Parathyroid adenoma (tissue), 2 donors: Measurements from ENCODE around the gene SH3BP4.

ENCODE experiments used
- H2AFZ ChIP-seq: fragments of 300-600 bp; sonication (generic); one replicate; pipeline ENCODE4 v1.7.0; 2017; ENCODE audit warnings: antibody characterized with exemption, mild to moderate bottlenecking
- H3K27ac ChIP-seq: fragments of 300-600 bp; sonication (generic); one replicate; pipeline ENCODE4 v1.7.0; 2017
- H3K27me3 ChIP-seq: fragments of 300-600 bp; sonication (generic); one replicate; pipeline ENCODE4 v1.7.0; 2017; ENCODE audit warnings: low read length; ENCODE audit not compliant: control insufficient read depth, insufficient read depth
- H3K36me3 ChIP-seq: fragments of 300-600 bp; sonication (generic); one replicate; pipeline ENCODE4 v1.7.0; 2017; ENCODE audit warnings: low read length; ENCODE audit not compliant: control insufficient read depth, insufficient read depth
- H3K4me1 ChIP-seq: fragments of 300-600 bp; sonication (generic); one replicate; pipeline ENCODE4 v1.7.0; 2017; ENCODE audit warnings: control low read depth
- H3K4me2 ChIP-seq: fragments of 300-600 bp; sonication (generic); one replicate; pipeline ENCODE4 v1.7.0; 2017; ENCODE audit warnings: low read length
- H3K4me3 ChIP-seq: fragments of 300-600 bp; sonication (generic); one replicate; pipeline ENCODE4 v1.7.0; 2017; ENCODE audit warnings: low read depth, low read length
- H3K79me2 ChIP-seq: fragments of 300-600 bp; sonication (generic); one replicate; pipeline ENCODE4 v1.7.0; 2017; ENCODE audit warnings: control low read depth
- H3K9ac ChIP-seq: fragments of 300-600 bp; sonication (generic); one replicate; pipeline ENCODE4 v1.7.0; 2017; ENCODE audit warnings: mild to moderate bottlenecking
- H3K9me3 ChIP-seq: fragments of 300-600 bp; sonication (generic); one replicate; pipeline ENCODE4 v1.7.0; 2017; ENCODE audit warnings: low read length; ENCODE audit not compliant: control insufficient read depth
- CTCF ChIP-seq: fragments of 300-600 bp; sonication (generic); IDR thresholded peaks from one replicate; pipeline ENCODE4 v1.7.0; 2017; ENCODE audit warnings: antibody characterized with exemption, mild to moderate bottlenecking
- donor health status: primary hyperparathyroidism.

SH3BP4 gene

GRCh38 chr2:235085476-235085875 is 133.7 kb downstream of the SH3BP4 start:
- no peaks in the 10 kb centered on the region for H3K9me3 ChIP-seq
- H3K27ac ChIP-seq: no peak overlapping the region
- H3K9ac ChIP-seq: no peak overlapping the region
- no peak overlapping the region for H3K4me2 ChIP-seq
- H3K4me1 ChIP-seq: no peaks in the 10 kb centered on the region
- no peak overlapping the region for H3K4me3 ChIP-seq
- TF ChIP-seq CTCF: no peak
- no peaks in the 10 kb centered on the region for H3K27me3 ChIP-seq
- H3K79me2 ChIP-seq: no peaks in the 10 kb centered on the region
- H2AFZ ChIP-seq: no peak overlapping the region
- H3K36me3 ChIP-seq: no peaks in the 10 kb centered on the region

GRCh38 chr2:235086481-235087184 is 134.8 kb downstream of the SH3BP4 start:
- H3K36me3 ChIP-seq: no peaks in the 10 kb centered on the region
- TF ChIP-seq CTCF: no peak

GRCh38 chr2:235087832-235088495 is 136.1 kb downstream of the SH3BP4 start:
- no peaks in the 10 kb centered on the region for H3K4me1 ChIP-seq
- no peak overlapping the region for H3K27ac ChIP-seq
- no peak for TF ChIP-seq CTCF
- H3K79me2 ChIP-seq: no peaks in the 10 kb centered on the region
- no peaks in the 10 kb centered on the region for H3K36me3 ChIP-seq
- peak overlapping the region; percentile 22 for H2AFZ ChIP-seq
- no peak overlapping the region for H3K4me2 ChIP-seq
- H3K9me3 ChIP-seq: no peaks in the 10 kb centered on the region
- H3K4me3 ChIP-seq: no peak overlapping the region
- H3K27me3 ChIP-seq: no peaks in the 10 kb centered on the region
- H3K9ac ChIP-seq: no peak overlapping the region

More at GRCh38 chr2:235086481-235087184, 134.8 kb downstream of the SH3BP4 start:
- H3K27ac ChIP-seq: no peak overlapping the region
- no peak overlapping the region for H3K9ac ChIP-seq
- H3K4me1 ChIP-seq: no peaks in the 10 kb centered on the region
- no peak overlapping the region for H2AFZ ChIP-seq
- no peaks in the 10 kb centered on the region for H3K79me2 ChIP-seq
- H3K4me3 ChIP-seq: no peak overlapping the region
- H3K27me3 ChIP-seq: no peaks in the 10 kb centered on the region
- no peak overlapping the region for H3K4me2 ChIP-seq
- no peaks in the 10 kb centered on the region for H3K9me3 ChIP-seq

GRCh38 chr2:235088496-235088921 is 136.7 kb downstream of the SH3BP4 start:
- Histone ChIP-seq H3K27me3 (no peaks in the 10 kb centered on the region), H3K9me3 (no peaks in the 10 kb centered on the region), H3K9ac (no peak overlapping the region), H3K4me2 (no peak overlapping the region), H3K27ac (no peak overlapping the region), H2AFZ (no peak overlapping the region), H3K4me3 (no peak overlapping the region), H3K36me3 (no peaks in the 10 kb centered on the region), H3K79me2 (no peaks in the 10 kb centered on the region), H3K4me1 (no peaks in the 10 kb centered on the region)
- no peak for TF ChIP-seq CTCF
